ENCODE measurements around the gene B3GALT5. TPM values are rescaled to one million over a fixed set of nuclear protein-coding genes. Genes with fewer than 3 reads are reported as not detected.

B3GALT5 gene
- total and polyA plus RNA-seq, 2 donors (not counting 1 experiment from before 2014, with no cell fraction given): not detected

GRCh38 chr21:39668369-39668768 lies 55.6 kb downstream of the B3GALT5 start:
- H3K9me3 Mint-ChIP-seq (ENCODE audit: insufficient read depth): no peaks in the 10 kb centered on the region
- Histone ChIP-seq H3K27me3 (replicated peaks in 1 of 4; ENCODE audit: control extremely low read depth in 1 of 4, control insufficient read depth in 3 of 4, insufficient read depth in 4 of 4, low read length in 3 of 4) (no peaks in the 10 kb centered on the region), H3K9ac (ENCODE audit: low read length) (no peak overlapping the region), H3K4me1 (ENCODE audit: control insufficient read depth in 2 of 2, insufficient read depth in 2 of 2, low read length in 2 of 2) (no peaks in the 10 kb centered on the region), H3K79me2 (ENCODE audit: control insufficient read depth, insufficient read depth, low read length) (no peaks in the 10 kb centered on the region), H3K36me3 (replicated peaks in 1 of 2; ENCODE audit: control extremely low read depth in 1 of 2, control insufficient read depth in 1 of 2, extremely low read depth in 1 of 2, insufficient read depth in 2 of 2, low read length in 1 of 2) (no peaks in the 10 kb centered on the region), H3K9me3 (ENCODE audit: control extremely low read depth in 1 of 3, control insufficient read depth in 2 of 3, insufficient read depth in 1 of 3, low read length in 2 of 3) (peaks cover 0 to 24% (median 0%) of the 10 kb centered on the region in 3 donors), H3K27ac (ENCODE audit: low read length in 2 of 2) (no peak overlapping the region), H2AFZ (ENCODE audit: insufficient read depth, low read depth, low read length, poor library complexity, severe bottlenecking) (no peak overlapping the region), H3K4me2 (replicated peaks; ENCODE audit: low read depth, low read length, poor library complexity, severe bottlenecking) (no peak overlapping the region), H3K4me3 (ENCODE audit: control extremely low read depth in 1 of 5, extremely low read depth in 1 of 5, insufficient read depth in 1 of 5, low read depth in 2 of 5, low read length in 4 of 5) (no peak overlapping the region), H4K20me1 (ENCODE audit: control insufficient read depth, insufficient read depth, low read length, poor library complexity, severe bottlenecking) (no peaks in the 10 kb centered on the region)
- H3K27ac Mint-ChIP-seq: no peak overlapping the region
- no peak overlapping the region for H3K4me3 Mint-ChIP-seq
- intact Hi-C loops (cut with micrococcal nuclease): no loop called here
- TF ChIP-seq EZH2 (IDR thresholded peaks at IDR 0.05; ENCODE audit: borderline replicate concordance, insufficient read depth, low read depth, low read length, poor library complexity, severe bottlenecking) (no peak), CTCF (IDR thresholded peaks at IDR 0.05) (no peak)
- DNase-seq: no peak
- WGBS (ENCODE audit: insufficient coverage): 82% methylated on average over 6 of the region's 9 CpGs
- no peak for ATAC-seq (ENCODE audit: low read depth)
- H3K27me3 Mint-ChIP-seq: no peaks in the 10 kb centered on the region
- ChIA-PET POLR2A (no interaction called here), CTCF (no interaction called here)
- no peaks in the 10 kb centered on the region for H3K4me1 Mint-ChIP-seq

- H3K9me3 ChIP-seq (ENCODE audit: control extremely low read depth in 1 of 3, control insufficient read depth in 2 of 3, insufficient read depth in 1 of 3, low read length in 2 of 3): peaks cover 0 to 32% (median 0%) of the 10 kb centered on the region in 3 donors
- no peaks in the 10 kb centered on the region for H3K27me3 ChIP-seq (replicated peaks in 1 of 4; ENCODE audit: control extremely low read depth in 1 of 4, control insufficient read depth in 3 of 4, insufficient read depth in 4 of 4, low read length in 3 of 4)
- H3K9me3 Mint-ChIP-seq (ENCODE audit: insufficient read depth): no peaks in the 10 kb centered on the region
- ChIA-PET POLR2A (no interaction called here), CTCF (no interaction called here)
- no peak overlapping the region for H3K9ac ChIP-seq (ENCODE audit: low read length)
- no peaks in the 10 kb centered on the region for H3K4me1 ChIP-seq (ENCODE audit: control insufficient read depth in 2 of 2, insufficient read depth in 2 of 2, low read length in 2 of 2)
- no peak overlapping the region for H3K27ac ChIP-seq (ENCODE audit: low read length in 2 of 2)
- WGBS (ENCODE audit: insufficient coverage): 86% methylated on average over 9 of the region's 9 CpGs
- H3K4me2 ChIP-seq (replicated peaks; ENCODE audit: low read depth, low read length, poor library complexity, severe bottlenecking): no peak overlapping the region
- H3K79me2 ChIP-seq (ENCODE audit: control insufficient read depth, insufficient read depth, low read length): no peaks in the 10 kb centered on the region
- TF ChIP-seq EZH2 (IDR thresholded peaks at IDR 0.05; ENCODE audit: borderline replicate concordance, insufficient read depth, low read depth, low read length, poor library complexity, severe bottlenecking): no peak
- no peak for TF ChIP-seq CTCF (IDR thresholded peaks at IDR 0.05)
- no peak for DNase-seq
- H3K36me3 ChIP-seq (replicated peaks in 1 of 2; ENCODE audit: control extremely low read depth in 1 of 2, control insufficient read depth in 1 of 2, extremely low read depth in 1 of 2, insufficient read depth in 2 of 2, low read length in 1 of 2): no peaks in the 10 kb centered on the region
- ATAC-seq (ENCODE audit: low read depth): no peak
- no peak overlapping the region for H2AFZ ChIP-seq (ENCODE audit: insufficient read depth, low read depth, low read length, poor library complexity, severe bottlenecking)
- no peaks in the 10 kb centered on the region for H3K27me3 Mint-ChIP-seq
- intact Hi-C loops (cut with micrococcal nuclease): no loop called here
- no peaks in the 10 kb centered on the region for H3K4me1 Mint-ChIP-seq
- H3K4me3 Mint-ChIP-seq: no peak overlapping the region
- no peak overlapping the region for H3K4me3 ChIP-seq (ENCODE audit: control extremely low read depth in 1 of 5, extremely low read depth in 1 of 5, insufficient read depth in 1 of 5, low read depth in 2 of 5, low read length in 4 of 5)
- H4K20me1 ChIP-seq (ENCODE audit: control insufficient read depth, insufficient read depth, low read length, poor library complexity, severe bottlenecking): no peaks in the 10 kb centered on the region
- no peak overlapping the region for H3K27ac Mint-ChIP-seq
These were observed 56.7 kb downstream of the B3GALT5 start for GRCh38 chr21:39669485-39669884.

Data from B cell (primary cell).